Left renal cortex interstitium (tissue), 4 donors: Measurements from ENCODE around the gene GNAO1. TPM values are rescaled to one million over a fixed set of nuclear protein-coding genes. Genes with fewer than 3 reads are reported as not detected.

Experiments used
- DNase-seq, 4 donors: peaks; one replicate each; pipeline ENCODE4 v3.0.0-alpha.2; 2013; ENCODE audit warnings: low read depth in 4 of 4, low spot score in 2 of 4, missing footprints in 1 of 4
- polyA plus RNA-seq, 4 donors: library from polyadenylated mRNA; unstranded; fragments of 120-200 nt; gene quantifications; one replicate each; pipeline ENCODE4 v1.2.1, GENCODE V29; 2013; ENCODE audit not compliant: insufficient read length in 4 of 4

The GNAO1 gene
- polyA plus RNA-seq, 4 donors: 5.3 to 6.5 (median 6.1) TPM

DNA sequence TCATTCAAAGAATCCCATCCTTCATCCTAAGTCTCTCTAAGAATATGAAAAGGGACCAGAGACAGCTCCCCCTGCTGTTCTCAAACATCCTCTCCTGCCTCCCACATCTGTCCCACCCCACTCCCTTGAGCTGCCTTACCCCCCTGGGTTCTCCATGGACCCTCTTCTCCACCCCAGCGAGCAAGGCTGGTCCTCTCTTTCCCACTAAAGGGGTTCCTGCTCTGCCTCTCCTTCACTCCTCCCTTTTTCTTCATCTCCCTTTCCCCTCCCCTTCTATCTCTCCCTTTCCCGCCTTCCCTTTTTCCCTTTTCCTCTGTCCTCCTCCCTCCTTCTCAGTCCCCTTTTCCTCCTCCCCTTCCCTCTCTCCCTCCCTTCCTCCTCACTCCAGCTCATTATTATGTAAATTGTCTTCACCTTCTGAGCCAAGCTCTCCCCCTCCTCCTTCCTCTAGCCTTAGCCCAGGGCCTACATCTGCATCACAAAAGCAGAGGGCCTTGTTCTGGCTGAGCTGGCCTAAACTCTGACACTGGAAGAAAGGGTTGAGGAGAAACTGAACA lies 90.0 kb downstream of the GNAO1 start:
- DNase-seq: no peak

DNA sequence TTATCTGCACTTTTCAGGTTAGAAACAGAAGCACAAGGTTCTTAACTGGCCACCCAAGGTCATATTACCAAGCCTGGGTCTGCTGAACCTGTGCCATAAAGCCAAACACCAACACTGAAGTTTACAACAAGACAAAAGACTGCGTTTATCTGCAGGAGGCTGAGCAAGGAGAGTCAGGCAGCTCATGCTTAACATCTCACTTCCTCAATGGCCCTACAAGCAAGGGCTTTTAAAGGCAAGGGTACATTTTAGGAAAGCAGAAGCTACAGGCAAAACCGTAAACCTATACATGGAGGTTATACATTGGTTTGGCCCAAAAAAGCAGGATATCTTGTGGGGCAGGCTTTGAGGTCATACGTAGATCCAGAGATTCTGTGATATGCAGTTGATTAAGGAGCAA lies 91.2 kb downstream of the GNAO1 start:
- no peak for DNase-seq

DNA sequence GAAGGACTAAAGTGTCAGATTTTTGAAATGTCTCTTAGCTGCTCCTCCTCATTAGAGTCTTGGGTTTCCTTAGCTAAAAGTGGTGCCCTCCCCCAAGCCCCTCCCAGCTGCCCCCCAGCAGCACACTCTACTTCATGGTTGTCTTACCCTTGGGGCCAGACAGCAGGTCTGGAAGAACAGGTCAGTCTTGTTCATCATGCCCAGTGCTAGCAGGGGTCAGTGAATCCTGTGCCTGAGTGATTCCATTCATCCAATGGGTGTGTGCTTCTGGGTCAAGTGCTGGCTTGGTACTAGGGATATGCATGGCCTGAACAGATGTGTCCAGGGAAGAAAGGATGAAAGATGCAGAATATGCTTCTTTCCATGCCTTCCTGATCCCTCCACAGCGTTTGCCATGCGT lies 93.2 kb downstream of the GNAO1 start:
- DNase-seq: no peak

DNA sequence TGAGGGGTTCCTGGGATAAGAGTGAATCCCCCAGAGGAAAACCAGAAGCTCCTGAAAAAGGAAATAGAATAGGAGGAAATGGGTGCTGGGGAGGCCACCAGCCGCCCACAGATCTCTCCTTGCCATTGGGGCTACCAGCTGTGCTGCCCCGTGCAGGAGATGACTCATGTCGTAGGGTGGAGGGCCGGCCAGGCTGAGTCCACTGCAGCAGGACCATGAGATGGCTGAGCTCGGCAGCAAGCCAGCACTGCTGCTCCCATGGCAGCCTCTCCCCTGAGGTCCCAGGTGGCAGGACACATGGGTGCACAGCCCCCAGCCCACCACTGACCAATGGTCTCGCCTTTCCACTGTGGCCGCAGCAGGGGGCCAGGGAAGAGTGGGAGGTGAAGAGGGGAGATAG lies 95.5 kb downstream of the GNAO1 start:
- DNase-seq: no peak

DNA sequence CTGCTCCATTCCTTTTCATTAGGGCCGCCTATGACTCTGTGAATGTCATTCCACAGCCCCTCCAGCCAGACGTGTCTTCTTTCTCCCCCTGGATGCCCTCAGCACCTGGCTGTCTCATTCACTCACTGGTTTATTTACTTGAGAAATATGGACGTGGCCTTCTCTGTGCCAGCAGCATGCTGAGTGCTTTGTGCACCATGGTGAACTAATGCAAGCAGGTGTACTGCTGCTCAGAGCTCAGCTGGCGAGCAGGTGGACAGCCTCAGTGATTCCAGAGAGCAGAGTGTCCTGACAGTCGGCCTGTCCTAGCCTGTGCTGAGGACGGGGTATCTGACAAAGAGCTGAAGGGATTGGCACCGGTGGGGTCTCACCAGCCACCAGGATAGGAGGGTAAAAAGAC lies 96.7 kb downstream of the GNAO1 start:
- no peak for DNase-seq

DNA sequence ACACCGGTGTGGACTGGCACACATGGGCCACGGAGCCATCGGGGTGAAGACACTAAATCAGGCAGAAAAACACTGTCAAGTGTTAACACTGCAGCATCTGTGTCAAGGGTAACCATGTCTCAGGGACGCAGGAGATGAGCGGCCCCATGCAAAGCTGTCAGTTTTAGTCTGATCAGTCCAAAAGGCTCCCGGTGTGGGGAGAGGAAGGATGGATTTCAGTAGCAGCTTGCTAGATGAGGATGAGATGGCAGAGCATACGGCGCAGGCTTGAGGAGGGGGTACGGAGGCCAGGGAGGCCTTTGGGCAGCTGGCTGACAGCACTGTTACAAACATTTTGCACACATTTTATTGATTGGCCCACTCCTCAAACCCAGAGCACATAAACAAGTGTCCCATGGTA lies 98.1 kb downstream of the GNAO1 start:
- no peak for DNase-seq

DNA sequence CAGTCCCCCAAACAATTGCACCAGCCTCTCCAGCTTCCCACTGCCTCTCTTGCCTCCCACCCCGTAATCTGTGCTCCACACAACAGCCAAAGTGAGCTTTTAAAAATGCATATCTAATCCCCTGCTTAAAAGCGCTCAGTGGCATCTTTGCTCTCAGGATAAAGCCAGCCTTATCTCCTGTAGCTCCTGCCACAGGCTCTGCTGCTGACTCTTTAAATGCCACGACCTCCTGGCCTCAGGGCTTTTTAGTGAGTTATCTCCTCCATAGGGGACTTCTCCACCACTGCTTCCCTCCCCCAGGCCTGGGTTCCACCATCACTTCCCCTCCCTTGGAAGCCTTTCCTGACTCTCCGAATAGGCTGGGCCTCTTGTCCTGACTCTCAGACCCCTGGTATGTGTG lies 98.6 kb downstream of the GNAO1 start:
- no peak for DNase-seq

DNA sequence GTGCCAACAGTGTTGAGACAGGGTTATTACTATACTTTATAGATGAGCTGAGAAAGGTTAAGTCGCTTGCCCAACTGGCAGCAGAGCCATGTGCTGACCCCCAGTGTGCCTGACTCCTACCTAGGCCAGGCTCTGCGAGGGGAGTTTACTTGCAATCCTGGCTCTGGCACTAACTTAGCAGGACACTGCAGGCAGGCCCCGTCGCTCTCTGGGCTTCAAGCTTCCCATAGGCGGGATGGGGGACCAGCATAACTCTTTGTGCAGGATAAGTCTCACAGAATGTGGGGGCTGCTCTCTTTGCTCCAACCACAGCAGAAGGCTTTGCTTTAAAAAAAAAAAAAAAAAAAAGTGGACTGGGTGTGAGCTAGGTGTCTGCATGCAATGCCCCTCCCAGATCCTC lies 102.7 kb downstream of the GNAO1 start:
- DNase-seq: no peak

DNA sequence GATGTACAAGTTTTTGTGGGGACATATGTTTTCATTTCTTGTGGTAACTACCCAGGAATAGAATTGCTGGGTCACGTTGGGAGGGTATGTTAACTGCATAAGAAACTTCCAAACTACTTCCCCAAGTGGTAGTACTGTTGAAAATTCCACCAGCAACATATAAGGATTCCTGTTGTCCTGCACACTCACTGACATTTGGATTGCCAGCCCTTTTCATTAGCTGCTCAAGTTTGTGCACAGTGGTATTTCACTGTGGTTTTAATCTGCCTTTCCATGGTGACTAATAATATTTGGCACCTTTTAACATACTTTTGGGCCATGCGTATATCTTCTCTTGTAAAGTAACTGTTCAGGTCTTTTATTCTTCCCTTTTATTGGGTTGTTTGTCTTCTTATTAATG lies 103.3 kb downstream of the GNAO1 start:
- DNase-seq: no peak

DNA sequence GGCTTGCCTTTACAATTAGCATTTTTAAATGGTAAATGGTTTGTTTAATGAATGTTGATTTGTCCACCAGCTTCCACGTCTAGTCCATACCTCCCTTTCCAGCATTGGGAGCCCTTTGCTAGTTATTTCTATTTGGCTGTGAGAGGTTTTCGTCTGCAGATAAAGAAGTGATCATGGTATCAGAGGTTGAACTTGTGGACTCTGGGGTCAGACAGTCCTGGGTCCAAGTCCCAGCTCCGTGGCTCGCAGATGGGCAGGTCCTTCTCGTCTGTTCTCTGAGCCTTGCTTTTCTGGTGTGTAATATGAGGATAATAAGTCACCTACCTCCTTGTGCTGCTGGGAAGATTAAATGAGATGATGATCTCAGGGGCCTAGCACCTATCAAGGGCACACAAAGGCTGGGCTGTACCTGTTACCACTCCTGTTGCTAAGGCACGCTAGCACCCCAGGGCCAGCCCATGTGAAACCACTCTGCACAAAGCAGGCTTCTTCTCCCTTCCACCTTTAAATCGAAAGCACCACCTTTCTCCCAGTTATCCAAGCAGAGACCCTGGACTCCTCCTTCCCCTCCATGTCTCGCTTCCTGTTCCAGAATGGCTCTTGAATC lies 103.9 kb downstream of the GNAO1 start:
- no peak for DNase-seq

DNA sequence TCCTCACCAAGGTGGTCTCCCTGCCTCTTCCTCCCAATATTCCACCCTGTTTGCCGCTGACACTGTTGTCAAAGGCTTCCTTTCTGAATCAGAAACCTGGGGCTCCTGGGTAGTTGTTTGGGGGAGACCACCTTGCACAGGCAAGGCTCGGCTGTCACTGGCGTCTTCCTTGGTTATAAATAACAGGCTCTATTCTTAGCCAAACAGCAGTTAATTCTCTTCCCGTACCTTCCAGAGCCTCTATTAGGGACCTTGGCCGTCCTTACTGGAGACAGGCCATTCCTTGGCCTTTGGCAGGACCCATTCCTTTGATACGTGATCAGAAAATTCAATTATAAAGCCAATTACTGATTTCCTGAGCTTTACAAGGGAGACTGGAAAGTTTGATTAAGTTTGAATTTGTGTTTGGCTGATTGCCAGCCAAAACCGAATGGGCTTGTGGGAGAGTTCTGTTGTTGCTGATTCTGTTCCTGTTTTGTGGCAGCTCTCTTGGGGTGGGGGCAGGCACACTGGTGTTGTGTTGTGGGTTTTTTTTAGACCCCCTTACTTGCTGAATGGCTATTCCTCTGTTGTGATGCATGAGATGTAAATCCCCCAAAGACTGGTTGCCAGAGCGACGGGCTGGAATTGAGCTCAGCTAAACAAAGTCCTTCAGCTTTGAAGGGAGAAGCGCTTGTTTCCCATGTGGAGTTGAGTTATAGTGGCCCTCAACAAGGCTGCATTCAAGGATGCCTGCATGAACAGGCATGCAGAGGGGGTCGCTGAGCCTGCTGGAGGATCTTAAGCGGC lies 104.6 kb downstream of the GNAO1 start:
- DNase-seq: no peak

DNA sequence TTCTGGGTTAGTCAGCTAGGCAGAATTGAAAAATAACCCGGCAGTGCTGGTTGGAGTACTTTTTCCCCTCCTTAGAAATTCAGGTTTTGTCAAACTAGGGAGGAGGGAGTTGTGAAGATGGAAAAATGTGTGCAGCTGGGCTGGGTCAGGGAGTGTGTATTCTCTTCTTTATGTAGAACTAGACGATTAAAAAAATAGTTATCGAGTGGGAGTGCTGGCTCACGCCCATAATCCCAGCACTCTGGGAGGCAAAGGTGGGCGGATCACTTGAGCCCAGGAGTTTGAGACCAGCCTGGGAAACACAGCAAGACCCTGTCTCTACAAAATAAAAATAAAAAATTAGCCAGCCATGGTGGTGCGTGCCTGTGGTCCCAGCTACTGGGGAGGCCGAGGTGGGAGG lies 106.4 kb downstream of the GNAO1 start:
- no peak for DNase-seq

DNA sequence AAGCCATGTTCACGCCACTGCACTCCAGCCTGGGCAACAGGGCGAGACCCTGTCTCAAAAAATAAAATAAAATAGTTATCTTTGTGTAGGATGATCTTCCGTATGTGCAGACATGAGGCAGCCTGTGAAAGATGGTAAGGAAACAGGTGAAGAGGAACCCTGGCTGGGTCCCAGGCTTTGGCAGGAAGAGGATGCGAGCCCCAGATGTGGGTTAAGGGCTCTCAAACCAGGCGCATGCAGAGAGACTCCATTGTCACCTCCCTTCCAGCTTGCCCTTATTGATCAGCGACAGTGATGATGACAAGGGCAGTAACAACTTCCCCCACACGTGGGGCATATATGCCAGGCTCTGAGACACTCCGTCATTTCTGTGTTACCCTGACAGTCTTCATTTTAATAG lies 106.8 kb downstream of the GNAO1 start:
- DNase-seq: no peak

DNA sequence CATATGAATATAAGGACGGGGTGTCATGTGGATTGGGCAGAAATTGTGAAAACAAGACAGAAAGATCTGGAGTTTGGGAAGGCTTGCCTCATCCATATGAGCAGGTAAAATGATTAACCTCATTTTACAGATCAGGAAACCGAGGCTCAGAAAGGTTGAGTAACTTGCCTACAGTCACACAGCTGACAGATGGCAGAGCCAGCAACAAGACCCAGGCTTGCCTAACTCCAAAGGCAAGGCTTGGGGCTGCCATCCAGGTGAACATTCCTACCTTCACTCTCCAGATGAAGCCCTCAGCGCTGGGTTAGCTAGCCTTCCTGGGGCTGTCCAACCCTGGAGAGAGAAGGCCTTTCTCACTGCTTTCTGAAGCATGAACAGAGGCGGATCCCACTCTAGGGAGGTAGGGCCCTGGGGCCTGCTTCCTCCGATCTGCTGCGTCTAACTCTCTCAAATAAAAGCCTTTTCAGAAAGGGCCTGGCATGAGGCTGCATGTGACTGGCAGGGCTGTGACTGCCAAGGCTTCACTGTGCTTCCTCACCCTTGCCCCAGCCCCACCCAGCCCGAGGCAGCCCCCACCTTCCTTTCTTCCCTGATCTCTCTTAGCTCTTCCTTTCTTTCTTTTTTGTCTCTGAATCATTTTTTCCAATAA lies 107.8 kb downstream of the GNAO1 start:
- no peak for DNase-seq

DNA sequence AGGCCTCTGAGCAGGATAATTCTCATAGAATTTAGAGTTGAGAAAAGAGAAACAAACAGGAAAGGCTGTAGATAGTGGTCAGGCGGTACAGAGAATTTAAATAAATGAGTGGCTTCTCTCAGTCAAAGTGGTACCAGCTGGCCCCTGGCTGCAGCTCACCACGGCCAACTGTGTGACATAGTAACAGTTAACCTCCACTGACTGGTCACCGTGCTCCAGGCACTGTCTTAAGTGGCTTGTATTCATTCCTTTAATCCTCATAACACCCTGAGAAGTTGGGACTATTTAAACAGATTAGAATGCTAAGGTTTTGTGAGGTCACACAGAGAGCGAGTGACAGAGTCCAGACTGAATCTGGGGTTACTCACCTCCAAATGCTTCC lies 108.9 kb downstream of the GNAO1 start:
- no peak for DNase-seq

DNA sequence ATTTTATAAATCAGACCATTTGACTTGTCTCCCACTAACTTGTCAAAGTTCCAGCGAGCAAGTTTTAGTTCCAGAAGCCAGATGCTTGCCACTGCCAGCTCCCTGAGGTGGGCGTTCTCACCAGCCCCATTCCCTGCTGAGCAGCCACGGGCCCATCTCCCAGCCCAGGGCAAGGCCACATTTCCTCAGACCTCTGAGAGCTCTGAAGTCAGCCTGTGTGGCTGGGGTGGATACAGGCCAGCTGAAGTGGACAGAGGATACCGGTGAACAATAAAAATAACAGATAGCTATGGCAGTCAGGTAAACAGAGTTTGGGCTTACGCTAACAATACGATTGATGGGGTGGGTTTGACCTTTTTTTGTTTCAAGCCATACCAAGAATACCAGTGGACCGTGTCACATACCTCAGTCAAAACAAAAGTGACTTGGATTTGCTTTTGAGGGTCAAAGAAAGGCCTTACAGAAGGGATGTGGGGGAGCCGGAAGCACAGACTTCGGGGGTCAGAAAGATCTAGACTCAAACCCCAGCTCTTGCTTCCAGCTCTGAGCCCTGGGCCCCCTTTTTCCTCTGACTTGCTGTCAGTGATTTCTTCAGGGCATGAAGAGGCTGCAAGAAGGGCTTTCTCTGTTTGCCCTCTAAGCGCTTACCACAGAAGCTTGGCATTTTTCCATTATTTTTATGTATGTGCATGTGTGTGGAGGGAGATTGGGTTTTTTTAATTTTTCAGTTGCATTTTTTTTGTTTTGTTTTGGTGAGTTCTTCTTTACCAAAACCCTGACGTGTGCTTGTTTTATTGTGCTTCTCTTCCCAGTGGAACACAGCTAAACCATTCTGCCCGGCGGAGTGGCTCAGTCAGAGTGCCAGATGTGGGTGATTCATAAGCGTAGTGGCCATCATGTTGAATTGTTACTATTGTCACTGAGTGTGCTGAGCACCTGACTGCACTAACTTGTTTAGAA lies 109.9 kb downstream of the GNAO1 start:
- DNase-seq: peak in 1 of 4 donors; percentile 44

DNA sequence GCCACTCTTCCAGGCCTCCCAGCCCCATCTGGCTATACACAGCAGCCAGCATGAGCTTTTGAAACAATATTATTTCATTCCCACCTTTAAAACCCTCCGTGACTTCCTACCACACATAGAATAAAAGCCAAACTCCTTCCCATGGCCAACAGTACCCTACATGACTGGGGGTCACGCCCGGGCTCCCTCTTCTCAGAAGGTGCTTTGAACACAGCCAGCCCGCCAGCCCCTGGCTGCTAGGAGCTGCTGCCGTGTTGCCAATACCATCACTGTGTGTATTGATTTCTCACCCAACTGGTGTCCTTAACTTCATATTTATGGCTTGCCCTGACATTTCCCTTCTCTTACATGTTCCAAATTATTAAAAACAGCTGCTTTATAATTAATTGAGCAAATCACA lies 111.2 kb downstream of the GNAO1 start:
- no peak for DNase-seq

DNA sequence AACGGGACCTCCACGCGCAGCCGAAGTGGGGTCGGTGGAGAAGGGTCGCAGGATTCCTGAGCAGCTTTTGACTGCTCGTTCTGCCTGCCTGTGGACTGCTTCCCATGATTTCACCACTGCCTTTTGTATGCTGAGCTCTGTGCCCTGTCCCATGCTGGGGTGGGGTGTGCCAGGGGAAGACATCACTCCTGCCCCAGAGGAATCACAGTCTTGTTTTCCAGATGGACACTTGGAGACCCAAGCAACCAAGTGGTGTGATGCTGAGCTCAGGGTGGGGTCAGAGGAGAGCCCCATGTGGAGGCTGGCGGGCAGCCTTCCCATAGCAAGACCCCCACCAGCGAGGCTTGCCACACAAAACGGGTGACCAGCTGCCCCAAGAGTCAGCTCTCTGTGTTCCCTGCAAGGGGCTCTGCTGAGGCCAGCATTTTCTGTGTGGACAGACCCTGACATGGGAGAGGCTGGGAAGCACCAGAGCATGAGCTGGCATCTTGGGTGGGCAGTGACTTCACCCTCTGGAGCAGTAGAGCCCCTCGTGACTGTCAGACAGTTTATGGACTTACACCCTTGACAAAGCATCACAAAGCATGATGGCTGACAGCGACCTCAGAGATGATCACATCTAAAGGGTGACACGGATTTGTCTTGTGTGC lies 111.9 kb downstream of the GNAO1 start:
- no peak for DNase-seq

DNA sequence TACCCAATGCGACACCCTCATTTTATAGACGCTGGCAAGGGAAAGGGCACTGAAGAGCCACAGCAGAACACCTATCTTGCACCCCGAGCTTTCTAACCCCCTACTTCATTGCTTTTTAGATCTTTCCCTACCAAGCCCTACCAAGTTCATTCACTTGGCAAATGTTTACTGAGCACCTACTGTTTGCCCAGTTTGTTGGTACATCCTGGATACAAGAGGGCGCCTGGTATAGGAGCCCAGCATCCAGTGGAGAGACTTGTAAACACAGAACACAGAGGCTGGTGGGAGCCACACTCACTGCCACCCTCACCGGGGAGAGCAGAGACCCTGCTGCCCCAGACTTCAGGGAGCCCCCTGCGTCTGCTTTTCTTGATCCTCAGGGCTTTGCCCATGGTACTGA lies 112.6 kb downstream of the GNAO1 start:
- no peak for DNase-seq

DNA sequence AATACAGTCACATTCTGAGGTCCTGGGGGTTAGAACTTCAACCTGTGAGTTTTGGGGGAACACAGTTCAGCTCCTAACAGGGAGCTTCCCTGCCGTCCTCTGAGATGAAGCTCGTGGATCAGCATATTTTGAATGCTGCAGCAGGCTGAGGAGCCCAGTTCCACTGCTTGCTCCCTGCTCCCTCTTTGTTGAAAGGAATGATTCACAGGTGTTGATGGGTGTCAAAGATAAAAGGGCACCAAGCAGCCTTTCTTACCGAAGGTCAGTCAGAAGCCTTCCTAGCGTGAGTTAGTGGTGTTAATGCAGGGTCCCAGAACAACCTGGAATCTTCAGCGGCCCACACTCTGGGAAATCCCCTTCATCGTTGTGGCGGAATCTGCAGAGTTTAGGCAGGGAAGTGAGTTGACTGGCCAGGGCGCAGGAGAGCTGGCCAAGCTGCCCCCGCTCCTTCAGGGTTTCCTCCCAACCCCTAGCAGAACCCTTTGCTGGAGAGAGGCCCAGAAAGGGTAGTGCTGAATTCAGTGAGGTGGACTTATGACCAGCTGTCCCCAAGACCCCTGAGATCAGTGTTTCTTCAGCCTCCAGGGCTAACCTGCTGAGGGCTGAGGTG lies 114.8 kb downstream of the GNAO1 start:
- no peak for DNase-seq
